ENCODE data around the gene HNMT.

The HNMT gene

GRCh38 chr2:138059487-138060300 is 95.4 kb downstream of the HNMT start:
- no peak for DNase-seq (ENCODE audit: low read depth)
- H3K4me3 ChIP-seq (ENCODE audit: low read depth, low read length), result no peak overlapping the region
- TF ChIP-seq CTCF (IDR thresholded peaks at IDR 0.05; ENCODE audit: low read depth, low read length, missing control alignments), result no peak

GRCh38 chr2:138060301-138060635 is 96.0 kb downstream of the HNMT start:
- TF ChIP-seq CTCF (IDR thresholded peaks at IDR 0.05; ENCODE audit: low read depth, low read length, missing control alignments), result no peak
- no peak for DNase-seq (ENCODE audit: low read depth)

GRCh38 chr2:138061961-138062360 is 97.7 kb downstream of the HNMT start:
- no peak overlapping the region for H3K4me3 ChIP-seq (ENCODE audit: low read depth, low read length)
- TF ChIP-seq CTCF (IDR thresholded peaks at IDR 0.05; ENCODE audit: low read depth, low read length, missing control alignments), result no peak
- no peak for DNase-seq (ENCODE audit: low read depth)

More at GRCh38 chr2:138060301-138060635, 96.0 kb downstream of the HNMT start:
- no peak overlapping the region for H3K4me3 ChIP-seq (ENCODE audit: low read depth, low read length)

GRCh38 chr2:138063181-138063580 is 98.9 kb downstream of the HNMT start:
- no peak for DNase-seq (ENCODE audit: low read depth)
- no peak overlapping the region for H3K4me3 ChIP-seq (ENCODE audit: low read depth, low read length)
- no peak for TF ChIP-seq CTCF (IDR thresholded peaks at IDR 0.05; ENCODE audit: low read depth, low read length, missing control alignments)
